ENCODE measurements around the gene PARVG. TPM values are rescaled to one million over a fixed set of nuclear protein-coding genes. Genes with fewer than 3 reads are reported as not detected.

Gene PARVG
- total RNA-seq, 1 donor from 2014 or later: not detected

DNA sequence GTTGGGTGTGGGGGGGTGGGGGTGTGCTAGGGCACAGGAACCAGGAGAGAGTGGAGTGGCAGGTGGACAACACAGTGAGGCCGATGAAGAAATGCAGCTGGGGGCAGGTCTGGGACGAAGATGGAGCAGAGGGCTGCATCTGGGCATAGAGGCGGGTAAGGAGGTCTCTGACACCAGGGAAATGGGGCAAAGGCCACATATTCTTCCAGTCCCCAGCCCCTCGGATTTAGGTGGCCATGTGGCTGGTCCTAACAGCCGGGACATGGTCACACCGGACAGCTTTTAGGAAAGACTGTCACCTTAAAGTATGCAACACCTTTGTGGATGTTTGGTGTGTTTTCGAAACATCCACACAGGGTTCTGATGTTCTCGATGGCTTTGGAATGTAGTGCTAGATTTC, 5.0 kb upstream of the PARVG start:
- no peaks in the 10 kb centered on the region for H3K4me1 Mint-ChIP-seq (ENCODE audit: low read depth, unreplicated experiment)
- no peak overlapping the region for H3K4me3 Mint-ChIP-seq (ENCODE audit: unreplicated experiment)
- TF ChIP-seq, protein P1, sequence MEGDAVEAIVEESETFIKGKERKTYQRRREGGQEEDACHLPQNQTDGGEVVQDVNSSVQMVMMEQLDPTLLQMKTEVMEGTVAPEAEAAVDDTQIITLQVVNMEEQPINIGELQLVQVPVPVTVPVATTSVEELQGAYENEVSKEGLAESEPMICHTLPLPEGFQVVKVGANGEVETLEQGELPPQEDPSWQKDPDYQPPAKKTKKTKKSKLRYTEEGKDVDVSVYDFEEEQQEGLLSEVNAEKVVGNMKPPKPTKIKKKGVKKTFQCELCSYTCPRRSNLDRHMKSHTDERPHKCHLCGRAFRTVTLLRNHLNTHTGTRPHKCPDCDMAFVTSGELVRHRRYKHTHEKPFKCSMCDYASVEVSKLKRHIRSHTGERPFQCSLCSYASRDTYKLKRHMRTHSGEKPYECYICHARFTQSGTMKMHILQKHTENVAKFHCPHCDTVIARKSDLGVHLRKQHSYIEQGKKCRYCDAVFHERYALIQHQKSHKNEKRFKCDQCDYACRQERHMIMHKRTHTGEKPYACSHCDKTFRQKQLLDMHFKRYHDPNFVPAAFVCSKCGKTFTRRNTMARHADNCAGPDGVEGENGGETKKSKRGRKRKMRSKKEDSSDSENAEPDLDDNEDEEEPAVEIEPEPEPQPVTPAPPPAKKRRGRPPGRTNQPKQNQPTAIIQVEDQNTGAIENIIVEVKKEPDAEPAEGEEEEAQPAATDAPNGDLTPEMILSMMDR (IDR thresholded peaks at IDR 0.05; ENCODE audit: partially characterized antibody, unreplicated experiment): no peak
- DNase-seq: no peak
- peaks cover 1% of the 10 kb centered on the region for H3K27me3 Mint-ChIP-seq (ENCODE audit: unreplicated experiment)
- H3K36me3 Mint-ChIP-seq (ENCODE audit: unreplicated experiment): no peaks in the 10 kb centered on the region
- no peak overlapping the region for H3K27ac Mint-ChIP-seq (ENCODE audit: unreplicated experiment)
- H3K9me3 Mint-ChIP-seq (ENCODE audit: unreplicated experiment): peaks cover 1% of the 10 kb centered on the region

DNA sequence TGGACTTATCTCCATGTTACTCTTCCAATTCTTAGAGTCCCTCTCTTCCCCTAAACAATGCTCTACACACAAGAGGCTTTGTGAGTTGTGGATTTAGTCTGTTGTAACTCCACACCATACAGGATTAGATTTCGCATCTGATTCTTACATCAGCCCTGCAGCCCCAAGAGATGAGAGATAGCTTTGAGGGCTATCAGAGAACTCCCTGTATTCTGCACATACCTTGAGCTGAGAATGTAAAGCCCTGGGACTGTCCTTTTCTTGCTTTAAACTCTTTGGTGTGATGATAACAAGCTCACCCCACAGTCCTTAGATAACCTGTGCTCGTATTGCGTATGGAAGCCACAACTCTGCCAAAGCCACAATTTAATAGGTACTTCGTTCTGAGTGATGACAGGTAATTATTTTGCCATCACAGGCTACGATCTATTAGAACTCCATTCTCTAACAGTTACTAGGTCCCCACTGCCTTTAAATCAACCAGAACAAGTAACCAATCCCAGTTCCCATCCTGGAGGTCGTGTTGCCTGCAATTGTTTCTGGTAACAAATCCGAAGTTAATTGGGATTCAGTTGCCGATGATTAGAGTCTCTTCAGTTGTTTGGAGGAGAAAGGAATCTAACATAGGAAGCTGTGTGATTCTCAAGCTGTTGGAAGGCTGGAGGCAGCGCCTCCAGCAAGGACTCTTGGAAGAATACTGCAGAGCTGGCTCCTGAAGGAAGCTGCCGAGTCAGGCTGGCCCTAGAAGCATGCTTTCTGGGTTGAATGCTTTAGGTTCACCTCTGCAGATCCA, 1.3 kb upstream of the PARVG start:
- peaks cover 2% of the 10 kb centered on the region for H3K27me3 Mint-ChIP-seq (ENCODE audit: unreplicated experiment)
- no peak overlapping the region for H3K4me3 Mint-ChIP-seq (ENCODE audit: unreplicated experiment)
- TF ChIP-seq, protein P1 (IDR thresholded peaks at IDR 0.05; ENCODE audit: partially characterized antibody, unreplicated experiment): no peak
- H3K4me1 Mint-ChIP-seq (ENCODE audit: low read depth, unreplicated experiment): no peaks in the 10 kb centered on the region
- no peaks in the 10 kb centered on the region for H3K36me3 Mint-ChIP-seq (ENCODE audit: unreplicated experiment)
- H3K27ac Mint-ChIP-seq (ENCODE audit: unreplicated experiment): no peak overlapping the region
- no peak for DNase-seq
- H3K9me3 Mint-ChIP-seq (ENCODE audit: unreplicated experiment): no peaks in the 10 kb centered on the region

DNA sequence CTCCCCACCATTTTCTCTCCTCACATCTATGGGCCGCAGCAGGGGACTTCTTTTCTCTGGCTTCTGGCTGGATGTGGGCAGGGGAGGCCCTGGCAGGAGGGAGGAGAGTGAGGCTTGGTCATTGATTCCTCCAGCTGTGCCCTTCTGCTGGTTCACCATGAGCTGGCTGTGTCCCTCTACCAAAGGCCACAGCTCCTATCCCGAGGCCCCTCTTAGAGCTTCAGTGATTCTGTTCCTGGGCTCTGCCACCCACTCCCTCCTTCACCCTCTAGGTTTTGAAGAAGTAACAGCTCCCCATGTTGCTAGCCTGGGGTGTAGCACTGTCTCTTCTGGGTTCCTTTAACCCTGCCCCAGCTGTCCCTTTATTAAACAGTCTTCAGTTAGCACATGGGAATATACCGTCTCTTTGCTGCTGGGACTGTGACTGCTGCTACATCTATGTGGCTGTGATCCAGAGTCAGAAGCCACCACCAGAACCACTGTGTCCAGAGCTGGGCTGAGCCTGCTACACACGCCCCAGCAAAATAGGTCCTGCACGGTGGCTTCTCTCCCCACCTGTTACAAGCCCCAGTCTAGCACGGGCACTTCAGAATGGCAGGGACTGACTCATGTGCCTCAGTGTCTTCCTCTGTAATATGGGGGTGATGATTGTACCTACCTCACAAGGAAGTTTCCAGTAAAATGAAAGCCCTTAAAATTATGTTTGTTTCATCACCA, 578 bp upstream of the PARVG start:
- Mint-ChIP-seq H3K36me3 (ENCODE audit: unreplicated experiment) (no peaks in the 10 kb centered on the region), H3K27ac (ENCODE audit: unreplicated experiment) (no peak overlapping the region), H3K9me3 (ENCODE audit: unreplicated experiment) (peaks cover 1% of the 10 kb centered on the region), H3K4me1 (ENCODE audit: low read depth, unreplicated experiment) (no peaks in the 10 kb centered on the region), H3K27me3 (ENCODE audit: unreplicated experiment) (peaks cover 2% of the 10 kb centered on the region), H3K4me3 (ENCODE audit: unreplicated experiment) (no peak overlapping the region)
- DNase-seq: no peak
- TF ChIP-seq, protein P1 (IDR thresholded peaks at IDR 0.05; ENCODE audit: partially characterized antibody, unreplicated experiment): no peak

DNA sequence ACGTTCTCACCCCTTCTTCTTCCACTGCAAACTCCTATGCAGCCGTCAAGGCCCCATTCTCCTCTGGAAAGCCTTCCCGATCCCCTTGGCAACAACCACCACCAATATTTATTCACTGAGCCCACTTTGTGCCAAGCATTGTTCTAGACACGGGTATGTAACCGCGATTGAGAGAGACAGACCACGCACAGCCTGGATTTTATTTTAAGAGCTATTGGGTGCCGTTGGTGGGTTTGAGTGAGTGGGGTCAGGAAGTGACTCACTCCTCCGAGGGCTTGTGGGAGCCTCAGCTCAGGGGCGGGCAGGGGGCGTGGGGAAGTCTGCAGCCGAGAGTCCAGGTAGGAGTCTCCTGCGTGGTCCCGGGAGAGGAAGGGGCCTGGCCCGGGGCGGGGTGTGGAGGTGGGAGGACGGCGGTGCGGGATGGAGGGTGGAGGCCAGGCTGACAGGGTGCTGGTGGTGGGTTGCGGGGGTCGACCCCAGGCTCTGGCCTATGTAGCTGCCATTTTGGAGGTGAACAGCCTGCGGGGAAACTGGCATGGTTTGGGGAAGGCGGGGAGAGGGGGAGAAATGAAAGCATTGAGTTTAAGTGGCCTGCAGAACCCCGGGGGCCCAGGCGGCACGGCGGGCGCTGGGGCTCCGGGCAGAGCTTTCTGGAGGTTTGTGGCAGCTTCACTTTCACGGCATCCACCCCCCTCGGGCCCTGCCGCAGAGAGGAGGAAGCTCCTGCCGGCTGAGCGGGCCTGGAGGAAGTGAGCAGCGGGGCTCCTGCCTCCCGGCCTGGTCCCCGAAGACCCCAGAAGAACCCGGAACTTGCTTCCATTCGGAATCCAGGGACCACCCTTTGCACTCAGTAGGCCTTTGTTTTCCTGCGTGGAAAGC, 547 bp downstream of the PARVG start:
- TF ChIP-seq, protein P1 (IDR thresholded peaks at IDR 0.05; ENCODE audit: partially characterized antibody, unreplicated experiment): no peak
- no peak for DNase-seq
- H3K4me1 Mint-ChIP-seq (ENCODE audit: low read depth, unreplicated experiment): no peaks in the 10 kb centered on the region
- H3K27me3 Mint-ChIP-seq (ENCODE audit: unreplicated experiment): peaks cover 4% of the 10 kb centered on the region
- no peaks in the 10 kb centered on the region for H3K36me3 Mint-ChIP-seq (ENCODE audit: unreplicated experiment)
- H3K4me3 Mint-ChIP-seq (ENCODE audit: unreplicated experiment): no peak overlapping the region
- H3K9me3 Mint-ChIP-seq (ENCODE audit: unreplicated experiment): peaks cover 3% of the 10 kb centered on the region
- H3K27ac Mint-ChIP-seq (ENCODE audit: unreplicated experiment): no peak overlapping the region

All from glutamatergic neuron (in vitro differentiated cells).